H9 (cell line): Measurements from ENCODE around the gene CALHM6. TPM values are rescaled to one million over a fixed set of nuclear protein-coding genes. Genes with fewer than 3 reads are reported as not detected.

Source experiments
- DNase-seq: peaks from one replicate; pipeline ENCODE4 v3.0.0-alpha.2; 2017
- H2AFZ ChIP-seq: one replicate; pipeline ENCODE4 v1.6.1; 2013; ENCODE audit warnings: mild to moderate bottlenecking, low read length, control low read depth, moderate library complexity
- H2AK5ac ChIP-seq: 2 replicates; pipeline ENCODE4 v1.6.1; 2013; ENCODE audit warnings: low read length, control low read depth, mixed read lengths; ENCODE audit not compliant: insufficient read length
- H2BK120ac ChIP-seq: one replicate; pipeline ENCODE4 v1.6.1; 2013; ENCODE audit warnings: low read depth, mild to moderate bottlenecking, low read length, control low read depth, inconsistent platforms; ENCODE audit not compliant: poor library complexity, severe bottlenecking
- H2BK12ac ChIP-seq: 2 replicates; pipeline ENCODE4 v1.6.1; 2013; ENCODE audit warnings: low read length, control low read depth, mixed read lengths, low read depth; ENCODE audit not compliant: insufficient read length
- H2BK15ac ChIP-seq: 2 replicates; pipeline ENCODE4 v1.6.1; 2013; ENCODE audit warnings: low read depth, low read length, control low read depth
- H2BK20ac ChIP-seq: one replicate; pipeline ENCODE4 v1.6.1; 2013; ENCODE audit warnings: low read depth, mild to moderate bottlenecking, low read length, control low read depth, inconsistent platforms; ENCODE audit not compliant: poor library complexity, severe bottlenecking
- H2BK5ac ChIP-seq: 2 replicates; pipeline ENCODE4 v1.6.1; 2013; ENCODE audit warnings: low read length, control low read depth, mixed read lengths; ENCODE audit not compliant: insufficient read length
- H3K14ac ChIP-seq: 2 replicates; pipeline ENCODE4 v1.6.1; 2013; ENCODE audit warnings: low read length, control low read depth; ENCODE audit not compliant: insufficient read depth
- H3K18ac ChIP-seq: 2 replicates; pipeline ENCODE4 v1.6.1; 2013; ENCODE audit warnings: low read depth, mild to moderate bottlenecking, mixed read lengths, low read length, control low read depth; ENCODE audit not compliant: insufficient read length
- H3K23ac ChIP-seq: 2 replicates; pipeline ENCODE4 v1.6.1; 2013; ENCODE audit warnings: low read length, control low read depth, mixed read lengths, low read depth; ENCODE audit not compliant: insufficient read length
- H3K23me2 ChIP-seq: 2 replicates; pipeline ENCODE4 v1.6.1; 2013; ENCODE audit warnings: low read depth, mild to moderate bottlenecking, mixed read lengths, low read length, control low read depth; ENCODE audit not compliant: insufficient read length, poor library complexity, severe bottlenecking
- H3K27ac ChIP-seq: 2 replicates; pipeline ENCODE4 v1.5.1; 2013; ENCODE audit warnings: low read length, control low read depth, mixed read lengths, low read depth; ENCODE audit not compliant: insufficient read length
- H3K27me3 ChIP-seq: 2 replicates; pipeline ENCODE4 v1.6.1; 2013; ENCODE audit warnings: low read length, control low read depth, inconsistent platforms; ENCODE audit not compliant: insufficient read depth
- H3K4ac ChIP-seq: 2 replicates; pipeline ENCODE4 v1.6.1; 2013; ENCODE audit warnings: low read depth, mild to moderate bottlenecking, control low read depth, inconsistent platforms, low read length, moderate library complexity
- H3K4me1 ChIP-seq: 2 replicates; pipeline ENCODE4 v1.6.1; 2013; ENCODE audit warnings: low read length, control low read depth, inconsistent platforms; ENCODE audit not compliant: insufficient read depth
- H3K4me2 ChIP-seq: 2 replicates; pipeline ENCODE4 v1.6.1; 2013; ENCODE audit warnings: low read length, control low read depth, mixed read lengths; ENCODE audit not compliant: insufficient read length, insufficient read depth
- H3K56ac ChIP-seq: 2 replicates; pipeline ENCODE4 v1.6.1; 2013; ENCODE audit warnings: low read depth, mild to moderate bottlenecking, mixed read lengths, low read length, control low read depth; ENCODE audit not compliant: insufficient read length
- H3K79me1 ChIP-seq: 2 replicates; pipeline ENCODE4 v1.6.1; 2013; ENCODE audit warnings: low read depth, mild to moderate bottlenecking, moderate library complexity, low read length, control low read depth, inconsistent platforms; ENCODE audit not compliant: insufficient read depth, poor library complexity, severe bottlenecking
- H3K79me2 ChIP-seq: 2 replicates; pipeline ENCODE4 v1.6.1; 2013; ENCODE audit warnings: low read length, control low read depth, inconsistent platforms; ENCODE audit not compliant: insufficient read depth
- H3K9ac ChIP-seq: 2 replicates; pipeline ENCODE4 v1.6.1; 2013; ENCODE audit warnings: low read length, control low read depth, mixed read lengths; ENCODE audit not compliant: insufficient read length; ENCODE audit errors: extremely low read depth
- H3K9me3 ChIP-seq: one replicate; pipeline ENCODE4 v1.6.1; 2013; ENCODE audit warnings: low read depth, low read length, inconsistent platforms; ENCODE audit not compliant: control insufficient read depth
- H3T11ph ChIP-seq: one replicate; pipeline ENCODE4 v1.6.1; 2013; ENCODE audit warnings: mild to moderate bottlenecking, low read length, control low read depth, inconsistent platforms
- H4K20me1 ChIP-seq: one replicate; pipeline ENCODE4 v1.6.1; 2013; ENCODE audit not compliant: control insufficient read depth, insufficient read length, insufficient read depth
- H4K5ac ChIP-seq: 2 replicates; pipeline ENCODE4 v1.6.1; 2013; ENCODE audit warnings: low read depth, mild to moderate bottlenecking, mixed read lengths, low read length, control low read depth; ENCODE audit not compliant: insufficient read length
- H4K8ac ChIP-seq: replicated peaks from 2 replicates; pipeline ENCODE4 v1.6.1; 2013; ENCODE audit warnings: low read length, control low read depth, mixed read lengths, low read depth; ENCODE audit not compliant: insufficient read length
- H4K91ac ChIP-seq: 2 replicates; pipeline ENCODE4 v1.6.1; 2013; ENCODE audit warnings: low read depth, mild to moderate bottlenecking, moderate library complexity, mixed read lengths, low read length, control low read depth; ENCODE audit not compliant: insufficient read length
- H3K27ac Mint-ChIP-seq, 3 experiments: 2 replicates in 2 of 3; 3 replicates in 1 of 3; pipeline ENCODE4 v1.8.0; 2020 to 2021; ENCODE audit warnings: mixed read lengths in 3 of 3, mild to moderate bottlenecking in 1 of 3, moderate library complexity in 1 of 3
- H3K27me3 Mint-ChIP-seq: 2 replicates; pipeline ENCODE4 v1.8.0; 2021; ENCODE audit warnings: low read depth, mild to moderate bottlenecking, moderate library complexity, mixed read lengths
- H3K36me3 Mint-ChIP-seq, 3 experiments: 2 replicates in 2 of 3; 3 replicates in 1 of 3; pipeline ENCODE4 v1.8.0; 2020 to 2021; ENCODE audit warnings: low read depth in 3 of 3, mixed read lengths in 3 of 3; ENCODE audit not compliant: insufficient read depth in 1 of 3
- H3K4me1 Mint-ChIP-seq, 2 experiments: 2 replicates each; pipeline ENCODE4 v1.8.0; 2020; ENCODE audit warnings: mixed read lengths in 2 of 2
- H3K4me3 Mint-ChIP-seq, 2 experiments: 2 replicates in 1 of 2; 3 replicates in 1 of 2; pipeline ENCODE4 v1.8.0; 2020 to 2021; ENCODE audit warnings: mild to moderate bottlenecking in 2 of 2, mixed read lengths in 2 of 2, moderate library complexity in 1 of 2
- H3K9me3 Mint-ChIP-seq, 2 experiments: 2 replicates in 1 of 2; 3 replicates in 1 of 2; pipeline ENCODE4 v1.8.0; 2020; ENCODE audit warnings: mild to moderate bottlenecking in 2 of 2, mixed read lengths in 2 of 2, moderate library complexity in 1 of 2
- CTCF ChIP-seq: fragments of 200-600 bp; sonication (generic); conservative IDR thresholded peaks from 3 replicates; pipeline ENCODE4 v1.8.0; 2021; ENCODE audit warnings: antibody characterized with exemption, mild to moderate bottlenecking
- WGBS: extraction: QIAGEN DNeasy Blood & Tissue Kit; methylation state at CpG from one replicate; pipeline ENCODE4 v1.1.7; 2013; ENCODE audit warnings: missing lambda C conversion rate, low lambda C conversion rate, mixed read lengths; ENCODE audit not compliant: insufficient read length; ENCODE audit errors: extremely low coverage; 5-methylcytosine and 5-hydroxymethylcytosine counted together
- total RNA-seq: library from RNA; stranded (reverse); gene quantifications from 2 replicates; pipeline ENCODE4 v1.2.1, GENCODE V29; 2021

The CALHM6 gene
- total RNA-seq, 1 experiment from 2014 or later = 0.44 TPM

- no peak overlapping the region for H2BK120ac ChIP-seq
- no peaks in the 10 kb centered on the region for H3K23me2 ChIP-seq
- no peak overlapping the region for H3K23ac ChIP-seq
- no peak overlapping the region for H2BK15ac ChIP-seq
- H3K4me1 ChIP-seq = no peaks in the 10 kb centered on the region
- WGBS = no CpG with 5 or more reads among the region's 3 CpGs
- H4K20me1 ChIP-seq = no peaks in the 10 kb centered on the region
- no peak overlapping the region for H2AK5ac ChIP-seq
- Mint-ChIP-seq H3K4me3 (no peak overlapping the region), H3K36me3 (peaks cover 2 to 8% (median 2%) of the 10 kb centered on the region in 3 experiments; a peak in 3 of 7 replicates), H3K4me1 (peaks cover 5 to 13% of the 10 kb centered on the region in 2 experiments), H3K9me3 (peaks cover 5 to 6% of the 10 kb centered on the region in 2 experiments; a peak in 3 of 5 replicates), H3K27ac (no peak overlapping the region), H3K27me3 (peaks cover under 1% of the 10 kb centered on the region; the same call in 1 of the 2 replicates)
- no peak overlapping the region for H3K9ac ChIP-seq
- no peak overlapping the region for H2BK5ac ChIP-seq
- H3K18ac ChIP-seq = no peak overlapping the region
- H3K4me2 ChIP-seq = no peak overlapping the region
- no peak overlapping the region for H3T11ph ChIP-seq
- no peaks in the 10 kb centered on the region for H3K79me2 ChIP-seq
- H3K79me1 ChIP-seq = no peaks in the 10 kb centered on the region
- no peak overlapping the region for H3K14ac ChIP-seq
- H3K4ac ChIP-seq = no peak overlapping the region
- no peak for TF ChIP-seq CTCF
- H2AFZ ChIP-seq = no peak overlapping the region
- no peak overlapping the region for H2BK12ac ChIP-seq
- H3K56ac ChIP-seq = no peak overlapping the region
- no peak overlapping the region for H3K27ac ChIP-seq
- no peak overlapping the region for H4K8ac ChIP-seq
- no peak overlapping the region for H4K91ac ChIP-seq
- H2BK20ac ChIP-seq = no peak overlapping the region
- no peaks in the 10 kb centered on the region for H3K9me3 ChIP-seq
- no peak overlapping the region for H4K5ac ChIP-seq
- DNase-seq = no peak
- no peaks in the 10 kb centered on the region for H3K27me3 ChIP-seq
Observed at GRCh38 chr6:116497113-116497676, 36.0 kb downstream of the CALHM6 start.
